Non-pigmented ciliary epithelial cell (primary cell): Measurements from ENCODE around the gene CCDC57.

ENCODE experiments used
- DNase-seq: peaks from one replicate; pipeline ENCODE4 v3.0.0-alpha.2; 2010; ENCODE audit warnings: low read depth

Gene CCDC57

DNA sequence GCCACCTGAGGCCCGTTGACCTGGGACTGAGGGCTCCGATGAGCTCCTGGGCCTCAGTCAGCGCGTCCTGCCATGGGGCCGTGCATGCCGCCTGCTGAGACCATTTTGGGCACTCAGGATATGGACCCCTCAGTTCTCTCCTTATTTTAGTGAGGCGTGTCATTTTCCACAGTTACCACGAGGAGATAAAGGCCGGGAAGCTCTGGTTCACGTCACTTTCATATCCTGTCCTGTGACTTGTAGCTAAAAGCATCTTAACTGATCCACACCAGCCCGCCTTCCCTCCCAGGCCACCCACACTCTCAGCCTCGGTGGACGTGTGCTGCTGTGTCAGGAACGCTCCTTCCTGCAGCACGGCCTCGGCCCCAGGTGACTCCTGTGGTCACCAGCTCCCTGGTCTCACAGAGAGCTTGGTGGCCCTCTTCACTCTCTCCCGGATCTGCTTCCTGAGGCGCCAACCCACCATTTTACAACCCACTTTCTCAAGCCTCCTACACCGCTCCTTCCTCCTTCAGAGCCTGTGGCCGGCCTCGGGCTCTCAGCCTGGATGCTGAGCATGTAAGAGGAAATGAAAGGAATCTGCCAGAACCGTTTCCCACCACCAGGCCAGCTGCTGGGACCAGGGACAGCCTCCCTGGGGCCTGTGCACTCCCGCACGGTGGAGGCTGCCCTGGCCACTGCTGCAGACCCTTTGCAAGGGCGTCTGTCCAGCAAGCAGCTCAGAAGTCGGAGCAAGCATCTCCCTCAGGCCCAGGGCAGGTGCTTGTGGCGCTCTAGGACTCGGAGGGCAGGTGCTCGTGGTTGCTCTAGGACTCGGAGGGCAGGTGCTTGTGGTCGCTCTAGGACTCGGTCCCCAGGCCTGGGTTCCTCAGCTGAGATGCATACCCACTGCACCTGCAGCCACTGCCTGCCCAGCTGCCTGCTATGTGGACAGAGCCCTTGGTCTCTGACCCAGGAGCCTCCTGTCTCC is 90.7 kb downstream of the CCDC57 start:
- DNase-seq: no peak

DNA sequence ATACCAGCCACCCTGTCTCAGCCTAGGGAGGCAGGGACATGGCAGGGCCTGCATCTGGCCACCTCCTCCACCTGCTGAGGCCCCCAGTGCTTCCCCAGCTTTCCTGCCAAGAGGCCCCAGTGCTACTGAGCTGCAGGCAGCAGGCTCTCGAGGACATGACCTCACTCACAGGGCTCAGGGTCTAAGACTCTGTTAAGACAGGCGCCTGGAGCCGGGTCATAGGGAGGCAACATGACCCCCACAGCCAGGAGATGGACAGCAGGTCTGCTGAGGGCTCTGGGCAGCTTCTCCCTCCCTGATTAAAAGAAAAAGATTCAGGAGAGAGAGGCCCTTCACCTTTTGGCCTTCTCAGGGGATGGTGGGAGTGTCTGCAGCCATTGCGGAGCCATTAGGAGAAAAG is 91.4 kb downstream of the CCDC57 start:
- no peak for DNase-seq

DNA sequence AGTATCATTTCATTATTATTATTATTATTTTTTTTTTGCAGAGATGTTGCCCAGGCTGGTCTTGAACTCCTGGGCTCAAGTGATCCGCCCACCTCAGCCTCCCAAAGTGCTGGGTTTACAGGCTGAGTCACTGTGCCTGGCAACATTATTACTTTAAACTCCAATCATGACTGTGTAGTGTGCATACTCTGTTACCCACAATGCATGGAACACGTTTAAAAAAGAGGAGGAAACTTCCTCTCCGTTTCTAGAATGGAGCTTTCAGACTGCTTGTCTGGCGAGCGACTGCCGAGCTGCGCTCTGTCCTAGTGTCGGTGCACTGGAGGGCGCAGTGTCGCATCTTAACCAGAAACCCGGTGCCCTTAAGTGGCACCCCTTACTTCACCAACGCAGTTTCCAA is 92.5 kb downstream of the CCDC57 start:
- no peak for DNase-seq

DNA sequence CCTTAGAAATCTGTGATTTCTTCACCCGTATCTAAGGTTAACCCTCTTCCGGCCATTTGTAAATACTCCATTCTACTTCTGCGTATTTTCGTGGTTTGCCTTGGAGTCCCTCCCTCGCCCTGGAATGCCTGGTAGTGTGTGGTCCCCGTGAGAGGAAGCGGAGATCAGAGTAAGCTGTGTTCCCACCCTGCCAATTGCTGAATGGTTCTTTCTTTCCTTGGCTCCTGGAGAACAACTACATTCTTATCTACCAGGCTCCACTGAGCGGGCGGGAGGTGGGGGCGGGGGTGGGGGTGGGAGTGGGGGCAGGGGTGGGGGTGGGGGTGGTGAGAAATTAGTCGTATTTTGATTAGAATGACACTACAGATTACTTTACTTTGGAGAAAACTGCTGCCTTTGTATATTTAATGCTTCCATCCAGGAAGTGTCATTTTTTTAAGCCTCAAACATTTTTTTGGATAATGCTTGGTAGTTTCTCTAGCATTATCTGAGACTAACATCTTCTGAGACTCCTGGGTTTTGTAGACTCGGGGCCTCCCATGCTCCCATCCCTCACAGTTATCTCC is 93.7 kb downstream of the CCDC57 start:
- no peak for DNase-seq

DNA sequence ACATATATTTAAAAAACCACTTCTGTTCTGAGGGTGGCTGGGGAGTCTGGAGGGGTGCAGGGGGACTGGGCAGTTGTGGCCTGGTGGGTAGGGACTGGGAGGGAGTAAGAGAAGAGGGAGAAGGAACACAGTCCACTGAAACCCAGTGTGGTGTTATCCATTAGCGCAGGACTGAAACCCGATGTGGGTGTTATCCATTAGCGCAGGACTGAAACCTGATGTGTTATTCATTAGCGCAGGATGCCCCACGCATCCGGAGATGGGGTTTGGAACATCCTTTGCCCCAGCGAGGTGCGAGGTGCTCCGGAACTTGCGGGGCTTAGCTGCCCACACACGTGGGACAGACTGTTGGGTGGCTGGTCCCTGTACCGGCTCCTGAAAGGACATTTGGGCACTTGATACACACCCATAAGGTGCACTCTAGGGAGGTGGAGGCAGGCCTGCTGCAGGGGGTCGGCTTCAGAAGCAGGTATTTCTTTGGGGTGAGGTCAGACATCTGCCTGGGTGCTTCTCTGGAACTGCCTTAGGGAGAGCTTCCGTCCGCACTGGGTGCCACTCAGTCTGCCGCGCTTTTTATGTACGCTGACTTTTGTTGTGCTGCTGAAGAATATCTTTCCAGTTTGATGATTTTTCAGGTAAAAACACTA is 94.4 kb downstream of the CCDC57 start:
- DNase-seq: no peak

DNA sequence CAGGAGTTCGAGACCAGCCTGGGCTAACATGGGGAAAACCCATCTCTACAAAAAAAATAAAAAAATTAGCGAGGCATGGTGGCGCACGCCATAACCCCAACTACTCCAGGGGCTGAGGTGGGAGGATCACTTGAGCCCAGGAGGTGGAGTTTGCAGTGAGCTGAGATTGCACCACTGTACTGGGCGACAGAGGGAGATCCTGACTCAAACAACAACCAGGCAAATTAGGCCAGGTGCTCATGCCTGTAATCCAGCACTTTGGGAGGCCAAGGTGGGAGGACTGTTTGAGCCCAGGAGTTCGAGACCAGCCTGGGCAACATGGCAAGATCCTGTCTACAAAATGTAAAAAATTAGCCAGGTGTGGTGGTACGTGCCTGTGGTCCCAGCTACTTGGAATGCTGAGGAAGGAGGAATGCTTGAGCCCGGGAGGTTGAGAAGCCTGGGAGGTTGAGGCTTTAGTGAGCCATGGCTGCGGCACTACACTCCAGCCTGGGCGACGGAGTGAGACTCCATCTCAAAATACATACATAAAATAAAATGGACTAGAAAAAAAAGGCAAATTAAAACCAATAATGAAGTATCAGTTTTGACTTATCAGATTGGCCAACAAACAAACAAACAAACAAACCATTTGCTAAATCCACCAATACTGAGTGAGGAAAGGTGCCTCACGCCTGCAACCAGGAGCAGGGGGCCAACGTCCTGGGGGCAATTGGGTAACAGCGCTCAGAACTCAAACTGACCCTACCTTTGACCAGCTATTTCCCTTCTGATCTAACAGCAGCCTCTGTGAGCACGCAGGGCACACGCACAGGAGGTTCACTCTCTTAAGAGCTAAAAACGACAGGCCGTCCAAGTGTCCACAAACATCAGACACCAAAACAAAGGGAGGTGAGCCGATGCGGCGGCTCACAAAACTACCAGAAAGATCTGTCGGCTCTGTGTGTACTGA is 95.2 kb downstream of the CCDC57 start:
- DNase-seq: no peak

DNA sequence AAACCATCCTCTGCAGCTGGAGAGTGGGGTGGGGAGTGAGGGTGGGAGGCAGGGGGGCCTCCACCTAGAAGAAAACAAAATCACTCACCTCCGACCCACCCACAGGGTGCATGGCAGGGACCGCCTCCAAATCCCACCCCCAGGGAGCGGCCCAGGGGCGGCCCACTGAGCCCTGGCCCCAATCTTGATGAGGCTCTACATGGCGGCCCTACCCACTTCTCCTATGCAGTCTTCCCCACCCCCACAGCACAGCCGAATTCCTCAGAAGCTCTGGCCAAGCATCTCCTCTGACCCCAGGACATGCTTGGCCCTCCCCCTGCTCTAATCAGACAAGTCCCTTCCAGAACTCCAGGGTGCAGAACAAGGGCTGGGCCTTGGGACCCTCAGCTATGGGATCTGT is 96.4 kb downstream of the CCDC57 start:
- DNase-seq: no peak

DNA sequence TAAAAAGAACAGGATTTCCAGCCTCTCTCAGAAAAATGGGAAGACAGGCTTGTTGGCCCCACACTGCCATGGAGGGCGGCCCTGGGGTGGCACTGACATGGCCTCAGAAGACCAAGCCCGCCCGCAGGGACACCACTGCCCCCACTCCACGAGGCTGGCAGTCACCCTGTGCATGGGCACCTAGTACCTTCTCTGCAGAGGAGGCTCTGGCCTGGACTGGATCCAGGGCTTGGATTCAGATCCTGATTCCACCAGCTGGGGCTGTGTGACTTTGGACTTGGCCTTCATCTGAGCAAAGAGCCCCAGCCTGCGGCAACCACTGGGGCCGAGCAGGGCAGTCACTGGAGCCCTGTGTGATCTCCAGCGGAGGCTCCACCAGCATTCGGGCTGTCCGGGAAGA is 97.8 kb downstream of the CCDC57 start:
- no peak for DNase-seq

DNA sequence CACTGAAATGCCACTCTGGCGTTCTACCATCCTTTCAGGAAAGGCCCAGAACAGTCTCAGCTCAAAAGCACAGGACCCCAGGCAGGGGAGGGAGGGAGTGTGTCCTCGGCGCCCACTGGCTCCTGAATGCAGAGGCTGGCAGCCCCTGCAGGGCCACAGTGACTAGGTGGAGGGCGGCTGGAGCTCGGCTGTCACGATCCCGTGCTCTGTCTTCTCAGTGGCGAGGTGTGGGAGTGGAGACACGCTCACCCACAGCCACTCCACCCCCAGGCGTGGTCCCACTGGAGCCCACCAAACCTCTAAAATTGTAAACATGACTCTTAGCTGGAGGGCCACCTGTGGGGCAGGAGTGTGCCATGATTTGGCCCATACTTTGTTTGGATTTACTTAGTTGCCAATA is 98.2 kb downstream of the CCDC57 start:
- DNase-seq: no peak

DNA sequence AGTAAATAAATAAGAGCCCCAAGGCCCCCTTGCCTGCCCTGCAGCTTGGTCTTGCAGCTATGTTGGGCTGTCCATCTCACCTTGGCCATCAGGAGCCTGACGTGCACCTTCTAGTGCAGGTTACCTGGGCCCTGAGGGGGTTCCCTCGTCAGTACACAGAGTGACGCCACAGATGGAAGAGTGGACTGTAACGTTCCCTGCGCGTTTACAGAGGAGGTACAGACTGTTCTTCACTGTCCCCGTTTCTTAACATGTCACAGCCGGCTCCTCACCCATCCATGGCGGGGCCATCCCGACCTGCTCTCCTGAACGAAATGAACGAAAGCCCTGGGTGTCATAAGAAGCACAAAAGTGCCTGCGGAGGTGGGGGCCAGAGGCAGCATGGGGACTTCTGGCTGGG is 98.7 kb downstream of the CCDC57 start:
- no peak for DNase-seq

DNA sequence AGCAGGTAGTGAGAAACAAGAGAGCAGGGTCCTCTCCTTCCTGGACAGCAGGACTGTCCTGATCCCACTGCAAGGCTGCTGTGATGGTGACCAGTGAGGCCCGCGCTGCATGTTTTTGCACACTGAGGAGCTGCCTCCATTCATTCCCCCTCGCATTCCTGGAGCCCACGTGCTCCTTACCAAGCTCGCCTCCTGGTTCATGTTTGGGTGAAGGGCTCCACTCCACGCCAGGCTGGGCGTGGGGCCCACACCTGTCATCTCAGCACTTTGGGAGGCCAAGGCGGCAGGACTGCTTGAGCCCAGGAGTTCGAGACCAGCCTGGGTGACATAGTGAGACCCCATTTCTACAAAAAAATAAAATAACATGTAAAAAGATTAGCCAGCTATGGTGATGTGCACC is 99.2 kb downstream of the CCDC57 start:
- DNase-seq: no peak

DNA sequence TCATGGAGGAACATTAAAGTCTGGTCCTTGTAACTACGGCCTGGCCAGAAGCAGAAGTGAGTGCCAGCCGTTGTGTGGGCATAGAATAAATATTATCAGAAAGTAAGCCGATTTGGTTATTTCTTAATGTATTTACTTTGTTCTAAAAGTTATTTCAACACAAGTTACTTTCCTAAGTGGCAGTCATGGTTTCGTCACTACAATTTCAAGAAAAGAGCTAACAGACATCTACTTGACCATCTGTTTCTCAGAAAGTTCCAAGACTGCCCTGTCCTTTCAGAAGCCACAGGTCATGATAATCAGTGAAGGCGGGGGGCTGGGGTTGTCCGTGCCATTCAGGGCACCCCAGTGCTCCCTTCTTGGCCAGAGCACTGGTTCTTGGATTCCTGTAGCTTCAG is 99.7 kb downstream of the CCDC57 start:
- no peak for DNase-seq

DNA sequence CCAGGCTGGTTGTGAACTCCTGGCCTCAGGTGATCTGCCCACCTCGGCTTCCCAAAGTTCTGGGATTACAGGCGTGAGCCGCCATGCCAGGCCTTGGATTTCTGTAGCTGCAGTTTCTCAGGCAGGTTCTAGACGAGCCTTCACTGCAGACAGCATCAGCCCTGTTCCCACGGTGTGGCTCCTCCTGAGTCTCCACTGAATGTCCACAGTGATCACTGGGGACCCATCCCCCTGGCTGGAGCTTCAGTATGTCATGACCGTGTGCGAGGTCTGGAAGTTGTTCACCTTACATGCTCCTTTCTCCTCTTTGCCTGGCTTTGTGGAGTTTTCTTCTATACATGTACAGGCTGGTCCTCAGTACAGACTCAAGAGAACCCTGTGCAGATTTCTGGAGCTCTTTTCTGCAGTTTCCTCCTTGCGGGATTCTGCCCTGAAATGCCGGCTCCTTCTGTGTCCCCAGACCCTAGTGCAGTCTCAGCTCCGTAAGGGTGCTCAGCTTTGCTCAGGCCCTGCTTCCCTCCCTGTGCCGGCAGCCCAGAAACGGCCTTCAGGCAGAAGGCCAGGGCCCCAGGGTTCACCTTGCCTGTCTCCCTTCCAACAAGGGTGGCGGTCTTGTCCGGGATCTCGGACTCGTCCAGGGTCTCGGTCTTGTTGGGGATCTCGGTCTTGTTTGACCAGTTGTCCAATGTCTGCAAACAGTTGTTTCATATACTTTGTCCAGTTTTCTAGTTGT is 100.3 kb downstream of the CCDC57 start:
- no peak for DNase-seq

DNA sequence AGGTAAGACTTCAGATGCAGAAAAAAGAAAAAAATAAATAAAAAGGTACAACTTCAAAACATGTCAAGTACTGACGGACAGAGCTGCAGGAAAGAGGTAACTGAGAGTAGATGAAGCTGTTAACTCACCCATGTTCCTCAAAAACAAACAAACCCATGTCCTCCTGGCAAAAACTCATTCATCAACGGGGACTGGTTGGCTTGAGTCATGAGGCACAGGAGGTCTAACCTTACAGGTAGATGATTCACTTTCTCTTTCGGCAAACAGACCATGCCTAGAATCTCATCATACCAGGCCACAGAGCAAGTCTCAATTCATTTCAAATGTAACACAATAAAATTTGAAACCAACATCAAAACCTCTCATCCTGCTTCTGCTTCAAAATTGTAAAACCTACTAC is 102.3 kb downstream of the CCDC57 start:
- DNase-seq: no peak

DNA sequence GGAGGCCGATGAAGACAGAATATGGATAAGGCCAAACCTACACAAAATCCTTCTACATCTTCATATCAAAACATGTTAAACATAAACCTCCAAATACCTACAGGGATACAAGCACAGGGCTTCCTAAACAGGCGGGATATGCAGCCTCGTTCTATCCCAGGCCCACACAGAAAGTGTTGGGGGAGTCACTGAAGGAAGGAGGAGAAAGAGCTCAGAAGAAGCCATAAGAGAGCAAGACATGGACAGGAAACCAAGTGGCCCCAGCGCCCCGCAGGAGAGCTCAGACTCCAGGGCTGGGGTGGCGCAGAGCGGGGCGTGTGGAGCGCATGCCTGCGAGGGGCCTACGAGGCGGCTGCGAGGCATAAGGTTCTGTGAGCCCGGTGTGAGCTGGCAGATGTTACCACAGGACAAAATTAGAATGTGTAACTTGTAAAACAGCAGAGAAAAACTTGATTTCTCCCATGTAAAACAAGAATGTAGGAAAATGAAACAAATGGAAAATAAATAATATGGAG is 103.6 kb downstream of the CCDC57 start:
- DNase-seq: no peak

DNA sequence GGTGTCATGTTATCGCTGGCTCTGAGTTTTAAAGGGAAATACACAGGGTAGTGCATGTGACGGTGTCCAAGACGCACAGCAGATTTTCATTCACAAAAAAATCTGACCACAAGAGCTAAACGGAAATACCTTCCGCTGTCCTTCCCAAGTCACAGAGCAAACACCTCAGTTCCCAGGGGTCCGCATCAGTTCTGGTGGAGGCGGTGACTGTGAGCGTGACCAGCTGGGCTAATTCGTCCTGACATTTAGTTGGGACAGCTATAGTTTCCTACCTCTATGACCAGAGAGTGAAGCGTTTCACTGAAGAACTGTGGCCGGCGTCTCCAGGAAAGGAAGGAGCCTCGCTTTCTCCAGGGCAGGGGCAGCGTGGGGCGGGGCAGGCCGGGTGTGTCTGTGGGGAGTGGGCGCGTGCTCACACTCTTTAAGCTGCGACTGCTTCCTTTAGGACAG is 104.1 kb downstream of the CCDC57 start:
- DNase-seq: no peak

DNA sequence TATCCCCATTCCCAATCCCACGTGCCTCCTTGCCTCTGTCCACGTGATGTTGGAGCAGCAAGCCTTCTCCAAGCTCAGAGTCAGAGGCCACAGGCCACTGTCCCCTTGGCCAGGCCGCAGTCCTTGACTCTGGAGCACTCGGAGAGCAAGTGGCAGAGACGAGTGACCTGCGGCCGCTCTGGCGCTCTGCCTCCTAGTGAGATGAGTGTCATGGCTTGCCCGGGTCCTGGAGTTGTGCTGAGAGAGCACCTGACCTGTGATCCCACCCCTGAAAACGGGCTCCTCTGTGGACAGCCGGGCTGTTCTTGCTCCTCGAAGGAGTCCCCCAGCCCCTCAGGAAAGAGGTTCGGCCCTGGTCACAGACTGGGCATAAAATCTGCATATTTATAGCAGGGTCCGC is 104.6 kb downstream of the CCDC57 start:
- no peak for DNase-seq

DNA sequence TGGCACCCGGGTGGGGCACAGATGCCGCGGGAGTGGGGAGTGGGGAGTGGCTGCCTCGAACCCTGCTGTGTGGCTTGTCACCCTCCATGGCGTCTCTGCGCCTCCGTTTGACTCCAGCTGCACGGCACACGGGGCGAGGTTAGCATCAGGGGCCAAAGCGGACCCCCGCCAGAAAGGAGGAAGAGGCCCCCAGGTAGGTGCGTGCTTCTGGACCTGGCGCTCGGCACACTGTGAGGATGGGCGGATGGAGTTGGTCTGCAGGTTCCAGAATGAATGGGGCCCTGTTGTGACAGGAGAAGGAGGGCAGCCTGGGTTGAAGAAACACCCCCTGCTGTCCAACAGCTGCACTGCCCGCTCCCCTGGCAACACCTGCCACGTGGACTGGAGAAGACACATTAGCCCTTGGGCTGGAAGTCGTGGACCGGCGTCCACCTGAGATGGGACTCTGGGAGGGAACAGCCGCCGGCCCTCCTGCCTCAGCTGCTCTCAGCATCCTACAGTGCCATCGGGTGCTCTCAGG is 105.2 kb downstream of the CCDC57 start:
- DNase-seq: no peak

DNA sequence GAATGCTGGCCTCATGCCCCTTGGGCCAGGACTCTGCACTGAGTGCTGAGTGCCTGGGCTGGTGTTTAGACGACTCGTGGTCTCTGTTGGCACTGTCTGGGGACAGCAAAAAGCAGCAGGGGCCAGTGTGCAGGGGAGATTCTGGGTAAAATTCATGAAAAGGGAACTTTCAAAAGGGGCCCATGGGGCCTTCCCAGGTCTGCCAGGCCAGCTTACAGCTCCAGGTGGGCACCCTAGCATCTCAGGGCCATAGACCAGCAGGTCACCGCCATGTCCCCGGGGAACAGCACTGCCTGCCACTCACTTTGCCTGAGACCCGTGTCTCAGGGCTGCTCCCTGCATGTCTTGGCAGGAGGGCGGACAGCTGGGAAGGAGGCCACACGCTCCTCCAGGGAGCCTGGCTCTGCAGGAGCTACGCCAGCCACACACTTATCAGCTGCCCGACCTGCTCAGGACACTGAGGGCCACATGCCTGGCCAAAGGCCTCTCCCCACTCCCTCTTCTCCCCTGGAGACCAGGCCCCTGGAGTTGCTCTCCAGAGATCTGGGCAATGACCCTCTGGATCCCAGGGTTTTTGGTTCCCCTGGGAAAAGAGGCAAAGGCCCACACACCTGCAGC is 105.8 kb downstream of the CCDC57 start:
- no peak for DNase-seq
